ENCODE measurements around the gene RBM33.
"Not testable (repeated sequence)": the region's sequence is repeated elsewhere in the genome, so short reads cannot be mapped to it uniquely, and the experiment has no call there.

The RBM33 gene

GRCh38 chr7:155644178-155644970 lies at the start of gene RBM33:
TSS of gene RBM33 (plus strand) at chr7:155644661. CDS start at chr7:155644877, 216 bp downstream.
- DNase-seq (ENCODE audit: low spot score) = peak; percentile 80

GRCh38 chr7:155594961-155595366 lies 49.5 kb upstream of the RBM33 start:
- DNase-seq (ENCODE audit: low spot score) = no peak

GRCh38 chr7:155597753-155598140 lies 46.7 kb upstream of the RBM33 start:
- DNase-seq (ENCODE audit: low spot score) = no peak

GRCh38 chr7:155598810-155599210 lies 45.7 kb upstream of the RBM33 start:
- peak; percentile 79 for DNase-seq (ENCODE audit: low spot score)

- no peak for DNase-seq (ENCODE audit: low spot score)
Observed at GRCh38 chr7:155602156-155602555, 42.3 kb upstream of the RBM33 start.

GRCh38 chr7:155602750-155603149 lies 41.7 kb upstream of the RBM33 start:
- no peak for DNase-seq (ENCODE audit: low spot score)

GRCh38 chr7:155603205-155603857 lies 41.1 kb upstream of the RBM33 start:
- no peak for DNase-seq (ENCODE audit: low spot score)

GRCh38 chr7:155603858-155604503 lies 40.5 kb upstream of the RBM33 start:
- no peak for DNase-seq (ENCODE audit: low spot score)

- DNase-seq (ENCODE audit: low spot score) = no peak
Observed at GRCh38 chr7:155604504-155604997, 39.9 kb upstream of the RBM33 start.

- DNase-seq (ENCODE audit: low spot score) = no peak
Observed at GRCh38 chr7:155609185-155609584, 35.3 kb upstream of the RBM33 start.

- no peak for DNase-seq (ENCODE audit: low spot score)
Observed at GRCh38 chr7:155610633-155611193, 33.7 kb upstream of the RBM33 start.

GRCh38 chr7:155611808-155612447 lies 32.5 kb upstream of the RBM33 start:
- DNase-seq (ENCODE audit: low spot score) = no peak

- DNase-seq (ENCODE audit: low spot score) = no peak
Observed at GRCh38 chr7:155612658-155613057, 31.8 kb upstream of the RBM33 start.

GRCh38 chr7:155615085-155615484 lies 29.4 kb upstream of the RBM33 start:
- DNase-seq (ENCODE audit: low spot score) = not testable (repeated sequence)

- no peak for DNase-seq (ENCODE audit: low spot score)
Observed at GRCh38 chr7:155618708-155619633, 25.5 kb upstream of the RBM33 start.

GRCh38 chr7:155619634-155620271 lies 24.7 kb upstream of the RBM33 start:
- DNase-seq (ENCODE audit: low spot score) = no peak

GRCh38 chr7:155620497-155620896 lies 24.0 kb upstream of the RBM33 start:
- no peak for DNase-seq (ENCODE audit: low spot score)

- no peak for DNase-seq (ENCODE audit: low spot score)
Observed at GRCh38 chr7:155621418-155621980, 23.0 kb upstream of the RBM33 start.

GRCh38 chr7:155624412-155624811 lies 20.0 kb upstream of the RBM33 start:
- no peak for DNase-seq (ENCODE audit: low spot score)

- no peak for DNase-seq (ENCODE audit: low spot score)
Observed at GRCh38 chr7:155625557-155625956, 18.9 kb upstream of the RBM33 start.
